ENCODE measurements around the gene GPC6.

- TF ChIP-seq POLR2AphosphoS5 (IDR thresholded peaks at IDR 0.05) (no peak), CTCF (IDR thresholded peaks at IDR 0.05) (no peak)
Measured at GRCh38 chr13:94269557-94269956, 1043.0 kb downstream of the GPC6 start.

All from suprapubic skin (tissue), 3 donors.